T follicular helper cell (primary cell): ENCODE measurements around the gene C1QL1.

Experiments used
- DNase-seq: peaks from one replicate; pipeline ENCODE4 v3.0.0-alpha.2; 2020; ENCODE audit warnings: low read depth

The C1QL1 gene

DNA sequence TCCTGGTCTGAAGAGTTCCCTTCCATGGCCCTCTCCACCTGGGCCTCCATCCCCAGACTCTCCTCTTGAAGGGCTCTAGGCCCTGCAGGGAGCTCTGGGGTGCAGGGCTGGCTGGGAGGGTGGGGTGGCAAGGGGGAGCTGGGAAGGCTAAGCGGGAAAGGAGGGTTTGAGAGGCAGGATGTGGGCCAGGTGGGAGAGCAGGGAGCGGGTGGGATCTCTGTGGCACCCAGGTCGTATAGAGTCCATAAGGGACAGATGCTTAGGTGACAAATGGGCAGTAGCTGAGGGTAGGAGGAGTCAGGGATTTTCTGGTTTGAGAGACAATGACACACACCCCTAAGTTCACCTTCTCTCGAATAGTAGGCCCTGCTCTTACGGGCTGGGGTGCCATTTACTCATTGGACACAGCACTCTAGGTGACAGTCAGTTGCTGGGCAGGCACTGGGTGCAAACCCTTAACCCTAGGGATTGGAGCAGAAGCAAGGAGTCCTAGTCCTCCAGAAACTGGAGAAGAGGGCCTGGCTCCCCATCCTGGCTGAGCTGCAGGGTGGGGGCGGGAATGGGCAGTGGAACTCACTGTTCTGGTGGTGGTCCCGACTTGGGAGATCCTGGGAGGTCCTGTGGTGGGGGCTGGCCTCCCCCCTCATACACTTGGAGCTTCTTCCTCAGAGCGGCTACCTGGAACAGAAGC, 35.9 kb downstream of the C1QL1 start:
- no peak for DNase-seq

DNA sequence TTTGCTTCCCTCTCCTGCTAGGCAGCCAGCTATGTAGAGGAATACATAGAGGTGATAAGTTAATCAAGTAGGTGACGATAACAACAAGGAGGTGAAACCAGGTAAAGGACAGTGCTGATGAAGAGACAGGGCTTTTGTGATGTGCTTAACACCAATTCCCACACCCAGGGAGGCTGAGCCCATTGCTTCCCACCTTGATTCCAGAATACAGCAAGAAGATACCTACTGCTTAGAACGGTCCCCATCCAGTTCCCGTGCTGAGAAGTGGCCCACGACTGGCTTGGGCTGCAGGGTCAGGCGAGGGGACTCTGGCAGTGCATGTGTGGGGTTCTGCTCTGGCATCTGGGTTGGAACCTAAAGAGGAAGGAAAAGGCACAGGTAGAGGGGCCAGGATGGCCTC, 36.7 kb downstream of the C1QL1 start:
- DNase-seq: no peak

DNA sequence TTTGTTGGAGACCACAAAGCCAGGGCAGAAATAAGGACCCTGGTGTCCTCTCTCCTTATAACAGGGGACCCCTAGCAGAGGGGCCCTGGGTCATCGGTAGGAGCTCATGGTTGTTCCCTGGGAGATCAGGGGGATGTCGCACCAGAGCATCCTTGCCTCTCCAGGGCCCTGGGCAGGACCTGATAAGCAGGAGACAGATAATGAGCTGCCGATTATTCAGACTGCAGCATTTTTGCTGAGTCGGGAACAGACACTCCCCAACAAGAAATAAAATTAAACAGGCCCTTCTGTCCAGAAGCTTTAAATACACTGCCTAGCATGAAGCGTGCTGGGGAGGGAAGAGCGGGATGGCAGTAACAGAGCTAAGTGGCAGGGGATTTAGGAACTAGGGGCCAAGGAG, 37.4 kb downstream of the C1QL1 start:
- no peak for DNase-seq

DNA sequence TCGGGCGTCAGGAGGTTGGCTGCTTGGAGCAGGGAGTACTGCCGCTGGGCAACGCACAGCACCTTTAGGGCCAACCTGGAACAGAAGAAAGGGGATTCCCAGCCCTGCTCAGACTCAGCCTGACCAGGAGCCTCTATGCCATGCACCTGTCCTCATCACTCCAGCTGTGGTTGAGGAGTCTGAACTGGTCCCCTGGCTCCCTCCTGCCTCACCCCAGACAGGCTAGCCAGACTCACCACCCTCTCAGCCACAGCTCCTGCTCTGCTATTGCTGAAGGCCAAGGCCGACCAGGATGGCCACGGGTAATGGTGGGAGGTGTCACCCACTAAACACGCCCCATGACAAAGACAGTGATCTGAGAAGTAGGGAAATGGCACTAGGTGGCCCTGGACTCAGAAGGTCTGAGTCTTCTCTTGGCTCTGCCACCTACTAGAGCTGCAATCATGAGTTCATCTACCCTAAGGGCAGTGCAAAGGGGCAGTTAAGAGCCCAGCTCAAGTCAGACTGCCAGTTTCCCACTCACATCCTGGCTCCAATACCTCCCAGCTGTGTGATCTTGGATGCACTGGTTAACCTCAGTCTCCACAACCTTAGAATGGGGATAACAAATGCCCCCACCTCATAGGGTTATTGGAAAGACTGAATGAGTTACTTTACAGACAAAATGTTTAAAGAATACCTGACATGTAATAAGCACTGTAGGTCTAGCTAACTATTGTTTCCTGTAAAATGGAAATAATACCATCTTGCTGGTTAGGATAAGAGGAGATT, 39.0 kb downstream of the C1QL1 start:
- no peak for DNase-seq

DNA sequence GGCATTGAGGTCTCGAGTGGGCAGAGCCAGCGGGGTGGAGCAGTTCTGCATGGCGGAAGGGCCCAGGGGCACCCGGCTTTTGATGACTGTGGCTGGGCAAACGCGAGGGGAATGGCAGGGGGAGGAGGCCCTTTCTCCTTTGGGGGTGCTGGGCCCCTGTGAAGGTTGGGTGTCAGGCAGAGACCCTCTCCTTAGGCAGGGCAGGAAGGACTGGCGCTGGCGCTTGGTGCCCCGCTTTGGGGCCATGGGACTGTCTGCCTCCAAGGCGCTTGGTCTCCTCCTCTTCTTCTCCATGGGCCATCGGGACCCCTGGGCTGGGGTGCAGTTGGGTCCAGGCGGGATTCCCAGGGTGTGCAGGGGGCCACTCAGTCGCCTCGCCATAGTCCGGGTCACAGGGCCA, 40.0 kb downstream of the C1QL1 start:
- no peak for DNase-seq

DNA sequence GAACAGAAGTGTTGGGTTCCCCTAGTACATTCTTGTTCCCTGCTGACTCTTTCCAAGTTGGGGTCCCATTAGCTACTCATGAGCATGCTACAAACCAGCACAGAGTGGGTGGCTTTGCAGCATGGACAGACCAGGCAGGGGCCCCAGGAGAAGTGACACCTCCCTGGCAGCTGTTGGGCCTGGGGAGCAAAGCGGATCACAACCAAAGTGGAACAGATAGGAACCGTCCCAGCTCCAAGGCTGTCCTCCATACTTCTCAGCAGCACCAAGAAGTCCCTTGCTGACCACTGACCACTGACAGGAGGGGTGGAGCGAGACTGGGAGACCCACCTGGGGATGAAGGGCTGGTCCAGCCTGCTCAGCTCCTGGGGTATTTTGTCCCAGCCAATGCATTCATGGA, 40.4 kb downstream of the C1QL1 start:
- no peak for DNase-seq

DNA sequence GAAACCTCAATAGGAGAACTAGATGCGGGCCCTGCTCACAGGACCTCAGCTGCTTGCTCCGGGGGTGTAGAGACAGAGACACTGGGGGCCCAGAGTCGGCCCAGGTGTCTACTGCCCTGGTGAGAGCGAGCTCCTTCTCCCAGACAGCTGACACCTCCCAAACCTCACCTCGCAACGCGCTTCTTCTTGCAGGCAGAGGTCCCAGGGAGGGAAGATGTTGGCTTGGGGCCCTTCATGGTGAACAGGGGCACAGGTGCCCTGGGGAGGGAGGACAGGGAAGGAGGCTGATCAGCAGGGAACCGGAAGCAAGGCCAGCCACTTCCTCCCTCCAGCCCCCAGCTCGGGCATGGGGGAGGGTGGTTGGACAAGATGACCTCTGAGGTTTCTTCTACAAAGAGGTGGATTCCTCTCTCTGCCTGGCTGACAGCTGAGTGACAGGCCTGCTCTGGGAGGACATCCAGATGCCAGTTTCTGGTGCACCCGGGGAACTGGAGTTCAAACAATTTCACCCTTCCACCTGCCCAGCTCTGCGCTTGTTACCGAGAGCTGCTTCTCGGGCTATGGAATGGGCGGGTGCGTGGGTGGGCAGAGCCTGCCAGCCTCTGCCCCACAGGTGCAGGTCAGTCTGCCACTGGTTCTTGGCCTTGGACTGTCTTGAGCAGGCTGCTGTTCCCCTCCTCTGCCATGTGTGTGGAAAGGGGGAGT, 41.1 kb downstream of the C1QL1 start:
- DNase-seq: no peak

DNA sequence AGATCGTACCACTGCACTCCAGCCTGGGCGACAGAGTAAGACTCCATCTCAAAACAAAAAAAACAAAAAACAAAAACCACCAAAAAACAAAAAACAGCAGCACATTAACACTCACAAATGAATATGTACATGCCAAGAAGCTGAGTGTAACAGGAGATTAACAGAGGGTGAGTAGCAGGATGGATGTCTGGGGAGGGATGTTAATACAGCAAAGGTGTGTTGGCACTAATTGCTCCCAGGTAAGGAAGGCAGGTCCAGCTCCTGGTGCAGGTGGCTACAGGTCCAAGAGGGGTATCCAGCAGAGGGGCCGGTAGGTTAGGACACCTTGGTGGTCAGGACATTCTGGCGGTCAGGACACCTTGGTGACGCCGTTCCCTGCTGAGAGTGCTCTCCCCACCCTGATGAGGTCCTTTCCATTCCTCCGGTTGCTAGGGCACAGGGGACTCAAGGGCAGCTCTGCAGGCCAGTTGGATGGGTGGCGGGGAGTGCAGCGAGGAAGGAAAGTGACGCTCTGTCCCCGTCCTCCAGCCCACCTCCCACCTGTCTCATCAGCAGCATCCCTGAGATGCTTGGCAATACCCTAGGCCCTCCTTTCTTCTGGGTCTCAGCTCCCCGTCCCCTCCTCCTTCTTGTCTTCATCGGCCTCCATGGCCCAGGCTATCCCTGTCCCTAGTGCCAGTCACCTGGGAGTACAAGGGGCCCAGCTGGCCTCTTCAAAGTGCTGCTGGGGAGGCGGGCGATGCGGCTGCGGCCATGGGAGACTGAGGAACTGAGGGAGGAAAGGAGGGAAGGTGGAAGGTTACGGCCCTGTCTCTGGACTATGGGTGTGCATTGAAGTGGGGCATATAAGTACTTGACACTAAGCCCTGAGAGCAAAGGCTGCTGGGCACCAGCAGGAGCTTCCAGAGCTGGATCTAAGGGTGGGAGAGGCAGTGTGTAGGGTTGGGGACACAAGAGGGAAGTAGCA, 42.1 kb downstream of the C1QL1 start:
- DNase-seq: no peak

DNA sequence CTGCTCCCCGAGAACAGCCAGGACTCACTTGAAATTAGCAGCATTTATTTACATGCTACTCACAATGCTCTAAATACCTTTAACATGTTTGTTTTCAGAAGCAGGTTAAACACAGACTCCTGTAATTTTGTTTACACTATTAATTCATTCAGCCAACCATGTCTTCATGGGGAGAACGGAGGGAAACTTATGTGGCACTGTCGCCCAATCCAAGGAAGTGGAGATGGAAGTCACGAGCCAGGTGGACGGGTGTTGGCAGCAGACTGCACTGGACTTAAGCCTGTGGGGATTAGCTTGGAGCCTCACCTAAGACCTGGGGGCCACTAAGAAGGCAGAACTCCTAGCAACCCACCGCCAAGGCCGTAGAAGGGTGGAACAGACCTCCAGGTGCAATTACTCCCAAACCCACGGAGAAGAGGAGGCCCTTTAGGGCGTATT, 44.0 kb downstream of the C1QL1 start:
- DNase-seq: no peak

DNA sequence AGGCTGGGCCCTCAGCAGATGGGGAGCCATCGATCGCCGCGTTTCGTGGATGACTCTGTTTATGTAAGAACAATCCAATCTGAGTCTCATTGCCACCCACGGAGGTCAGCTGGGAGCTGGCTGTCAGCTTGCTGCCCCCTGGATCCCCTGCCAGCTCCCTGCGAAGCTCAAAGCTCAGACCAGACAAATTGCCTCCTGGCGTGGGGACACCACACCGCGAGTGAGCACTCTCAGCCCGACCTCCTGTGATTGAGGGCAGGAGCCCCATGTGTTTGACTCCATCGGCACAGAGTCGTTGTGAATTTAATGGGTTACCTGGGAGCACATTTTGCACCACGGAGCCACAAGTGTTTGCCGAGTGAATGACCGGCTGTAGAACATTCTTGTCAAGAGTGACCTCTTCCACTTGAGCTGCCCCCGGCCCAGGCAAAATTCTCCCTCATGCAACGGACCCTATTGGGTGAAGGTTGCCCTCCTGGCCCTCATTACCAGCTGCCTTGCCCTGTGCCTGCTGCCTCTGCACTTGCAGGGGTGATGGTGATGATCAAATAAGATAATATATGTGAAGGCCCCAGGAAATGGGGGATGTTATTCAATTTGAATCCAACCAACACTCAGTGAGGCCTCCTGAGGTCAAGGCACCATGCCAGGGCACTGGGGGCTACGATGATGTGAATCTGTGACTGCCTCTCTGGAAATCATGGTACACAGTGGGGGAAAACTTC, 45.2 kb downstream of the C1QL1 start:
- DNase-seq: no peak

DNA sequence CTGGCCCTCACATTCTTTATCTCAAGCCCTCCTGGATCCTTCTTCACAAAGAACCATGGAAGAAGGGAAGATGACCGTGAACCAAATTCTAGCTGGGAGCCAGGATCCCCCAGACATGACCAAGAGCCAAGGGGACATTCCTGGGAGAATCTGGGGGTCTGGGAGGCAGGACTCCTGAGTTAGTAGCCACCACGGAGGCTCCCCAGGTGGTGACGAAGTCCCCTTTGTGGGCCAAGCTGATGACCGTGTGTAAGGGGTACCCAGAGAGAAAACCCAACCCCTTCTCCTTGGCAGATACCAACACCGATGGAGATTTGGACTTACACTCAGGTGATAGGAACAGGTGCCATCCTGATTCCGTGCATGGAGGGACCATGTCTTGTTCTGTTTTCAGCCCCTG, 46.0 kb downstream of the C1QL1 start:
- DNase-seq: no peak

DNA sequence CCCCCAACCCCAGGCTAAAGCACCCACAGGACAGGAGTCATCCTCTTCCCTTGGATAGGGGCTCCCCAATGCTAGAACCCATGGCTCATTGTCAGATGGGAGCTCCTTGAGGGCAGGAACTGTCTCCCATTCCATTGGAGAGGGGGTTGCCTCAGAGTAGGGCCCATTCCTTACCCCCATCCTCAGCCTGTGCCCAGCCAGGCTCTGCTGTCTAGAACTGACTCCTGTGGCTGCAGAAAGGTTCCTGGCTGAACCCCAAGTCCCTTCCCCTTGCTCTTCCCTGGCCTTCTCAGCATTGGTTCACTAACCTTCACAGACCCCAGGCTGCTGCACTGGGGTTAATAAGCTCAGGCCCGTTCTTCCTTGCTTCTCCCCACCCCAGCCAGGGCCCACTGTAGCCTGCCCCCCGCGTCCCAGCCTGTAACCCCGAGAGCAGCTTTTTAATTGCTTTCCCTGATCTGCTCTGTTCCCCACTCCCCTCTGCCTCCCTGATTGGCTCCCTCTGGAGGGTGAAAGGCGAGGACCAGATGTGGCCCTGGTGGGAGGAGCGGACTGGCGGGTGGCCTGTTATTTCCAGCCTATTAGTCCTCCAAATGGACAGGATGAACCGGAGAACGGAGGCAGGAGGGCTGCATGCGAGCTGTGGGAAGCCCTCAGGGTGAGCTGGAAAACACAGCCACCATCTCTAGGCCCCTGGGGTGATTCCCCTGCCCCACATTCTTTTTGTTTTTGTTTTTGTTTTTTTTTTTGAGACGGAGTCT, 46.8 kb downstream of the C1QL1 start:
- no peak for DNase-seq

DNA sequence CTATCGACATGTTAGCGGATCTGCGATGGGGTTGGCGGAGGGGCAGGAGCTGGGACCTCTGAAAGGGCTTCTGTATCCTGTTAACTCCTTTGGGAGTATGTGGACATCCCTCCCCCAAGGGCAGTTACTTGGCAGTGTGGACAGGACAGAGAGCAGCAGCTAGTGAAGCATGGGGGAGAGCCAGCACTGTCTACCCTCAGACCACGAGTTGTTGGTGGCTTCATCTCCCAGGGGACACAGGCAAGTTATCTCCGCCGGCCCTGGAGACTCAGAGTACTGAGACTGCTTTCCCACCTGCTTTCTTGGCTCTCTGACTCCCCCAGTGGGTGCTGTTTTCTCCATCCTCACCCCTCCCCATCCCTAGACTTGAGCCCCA, 47.5 kb downstream of the C1QL1 start:
- no peak for DNase-seq

DNA sequence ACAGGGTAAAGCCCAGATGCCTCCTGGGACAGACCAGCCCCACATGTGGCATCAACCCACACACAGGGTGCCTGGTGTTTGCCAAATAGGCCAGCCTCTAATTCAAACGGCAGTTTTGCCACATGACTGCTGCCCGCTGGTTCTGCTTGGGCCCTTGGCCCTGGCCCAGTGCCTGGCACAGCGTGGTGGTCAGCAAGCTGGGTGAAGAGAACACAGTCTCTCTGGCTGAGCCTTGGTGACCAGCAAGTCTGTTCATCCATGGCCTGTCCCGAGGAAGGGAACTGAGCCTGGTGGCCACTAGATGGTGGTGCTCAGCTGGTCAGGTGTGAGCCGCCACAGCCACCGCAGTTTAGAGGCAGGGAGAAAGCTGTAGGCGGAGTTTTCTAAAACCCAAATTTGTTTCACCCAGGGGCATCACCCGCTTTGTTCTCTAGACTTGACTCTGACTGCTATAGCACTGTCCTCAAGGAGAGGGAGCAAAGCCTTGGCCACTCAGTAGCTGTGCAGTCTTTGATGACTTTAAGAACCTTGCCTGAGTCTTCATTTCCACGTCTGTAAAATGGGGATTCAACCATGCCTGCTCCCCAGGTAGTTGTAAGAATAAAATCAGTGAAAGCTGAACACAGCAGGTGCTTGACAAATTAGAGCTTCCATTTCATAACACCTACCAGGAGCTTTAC, 48.1 kb downstream of the C1QL1 start:
- peak; percentile 26 for DNase-seq

DNA sequence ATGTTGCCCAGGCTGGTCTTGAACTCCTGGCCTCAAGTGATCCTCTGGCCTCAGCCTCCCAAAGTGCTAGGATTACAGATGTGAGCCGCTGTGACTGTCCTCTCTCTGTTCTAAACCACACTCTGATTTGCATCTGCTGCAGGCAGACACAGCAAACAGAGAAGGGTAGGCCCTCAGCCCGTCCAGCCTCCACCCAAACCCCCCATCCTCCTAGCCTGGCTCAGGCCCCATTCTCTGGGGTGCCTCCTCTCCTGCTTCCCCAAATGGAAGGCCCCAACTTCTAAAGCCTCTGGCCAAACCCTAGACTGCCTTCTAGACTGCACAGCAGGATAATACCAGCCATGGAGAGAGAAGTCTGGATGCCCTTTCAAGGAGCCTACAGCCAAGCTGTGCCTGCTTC, 48.7 kb downstream of the C1QL1 start:
- no peak for DNase-seq

DNA sequence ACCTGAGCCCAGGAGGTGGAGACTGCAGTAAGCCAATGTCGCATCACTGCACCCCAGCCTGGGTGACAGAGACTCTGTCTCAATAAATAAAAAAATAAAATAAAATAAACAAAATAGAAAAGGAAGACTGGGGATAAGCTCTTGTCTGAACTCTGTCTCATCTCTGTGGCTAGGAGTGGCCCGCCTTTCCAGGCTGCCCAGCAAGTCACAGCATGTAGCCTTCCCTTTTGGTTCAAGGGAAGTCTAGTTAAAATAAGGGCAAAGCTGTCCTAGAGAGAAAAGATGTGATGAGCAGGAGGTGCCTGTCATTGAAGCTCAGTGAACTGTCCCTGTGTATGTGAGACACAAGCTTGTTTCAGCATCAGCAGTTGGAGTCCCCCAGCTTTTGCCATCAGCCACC, 50.1 kb downstream of the C1QL1 start:
- no peak for DNase-seq

DNA sequence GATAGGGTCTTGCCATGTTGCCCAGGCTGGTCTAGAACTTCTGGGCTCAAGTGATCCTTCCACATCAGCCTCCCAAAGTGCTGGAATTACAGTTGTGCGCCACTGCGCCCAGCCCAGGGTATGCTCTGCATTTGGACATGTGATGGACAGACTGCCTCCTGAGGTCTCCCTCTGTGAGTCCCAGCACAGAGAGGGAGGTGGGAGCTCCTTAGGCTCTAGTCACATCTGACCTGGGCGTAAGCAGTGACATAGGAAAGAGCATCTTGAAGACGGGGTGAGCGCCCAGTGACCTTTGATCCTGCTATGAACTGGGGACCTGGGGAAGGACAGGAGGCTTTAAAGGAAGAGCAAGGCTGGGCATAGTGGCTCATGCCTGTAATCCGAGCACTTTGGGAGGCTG, 50.6 kb downstream of the C1QL1 start:
- no peak for DNase-seq

DNA sequence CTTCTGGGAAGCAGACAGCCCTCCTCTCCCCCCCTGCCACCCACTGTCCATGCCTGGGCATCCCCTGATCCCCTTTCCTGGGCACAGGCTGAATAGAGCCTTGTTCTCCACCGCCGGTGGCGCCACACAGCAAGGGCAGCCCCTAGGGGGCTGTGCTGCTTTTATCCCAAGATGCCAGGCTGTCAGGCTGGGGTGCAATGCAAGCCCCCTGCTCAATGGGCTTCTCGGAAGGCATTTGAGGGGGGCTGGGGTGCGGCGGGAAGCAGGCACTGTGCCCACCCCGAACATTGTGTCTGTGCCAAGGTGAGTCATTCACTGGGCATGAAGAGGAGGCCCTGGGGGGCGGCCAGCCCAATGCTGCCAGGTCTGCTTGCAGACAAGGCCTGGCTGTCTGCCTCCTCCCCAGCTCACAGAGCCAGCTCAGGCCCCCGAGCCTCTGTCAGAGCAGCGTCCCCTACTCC, 51.3 kb downstream of the C1QL1 start:
- no peak for DNase-seq

DNA sequence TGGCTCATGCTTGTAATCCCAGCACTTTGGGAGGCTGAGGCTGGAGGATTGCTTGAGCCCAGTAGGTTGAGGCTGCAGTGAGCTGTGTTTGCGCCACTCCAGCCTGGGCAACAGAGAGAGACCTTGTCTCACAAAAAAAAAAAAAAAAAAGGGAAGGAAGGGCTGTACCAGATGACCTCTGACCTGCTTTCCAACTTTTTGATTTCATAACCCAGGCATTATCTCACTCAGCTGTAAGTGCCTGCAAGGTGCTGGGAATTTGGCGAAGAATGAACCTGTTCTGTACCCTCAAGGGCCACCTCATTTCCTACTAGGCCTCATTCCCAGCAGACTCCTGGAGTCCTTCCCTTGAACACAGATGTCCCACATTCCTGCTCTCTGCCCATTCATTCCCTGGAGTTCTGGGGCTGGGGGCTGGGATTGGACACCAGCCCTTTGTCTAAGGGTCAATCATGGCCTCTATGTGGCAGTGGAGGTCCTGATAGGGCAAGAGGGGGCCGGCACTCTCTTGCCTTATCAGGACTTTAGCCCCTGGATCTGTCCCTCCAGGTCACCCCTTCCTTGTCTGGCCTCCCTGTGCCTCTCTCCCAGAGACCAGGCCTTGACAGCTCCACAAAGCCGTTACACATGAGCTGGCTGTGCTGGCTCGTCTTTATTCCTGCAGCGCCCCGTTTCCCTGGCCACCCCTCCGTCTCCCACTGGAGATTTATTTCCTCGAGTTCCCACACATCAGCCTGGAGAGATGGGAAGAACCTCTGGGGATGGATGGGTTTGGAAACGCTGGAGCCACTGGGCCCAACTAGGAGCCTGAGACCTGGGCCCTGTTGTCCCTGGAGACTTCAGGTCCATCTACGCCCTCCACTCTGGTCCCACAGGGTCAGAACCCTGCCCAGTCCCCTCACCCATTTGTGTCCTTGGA, 52.0 kb downstream of the C1QL1 start:
- DNase-seq: no peak
